Middle frontal gyrus (tissue), 1 donor: ENCODE data around the gene JMJD8.
"Not testable (repeated sequence)": the region's sequence is repeated elsewhere in the genome, so short reads cannot be mapped to it uniquely, and the experiment has no call there.

Experiments used
- DNase-seq: peaks from one replicate; pipeline ENCODE4 v3.0.0-alpha.2; 2015; ENCODE audit warnings: low spot score; ENCODE audit errors: extremely low spot score

JMJD8 gene

DNA sequence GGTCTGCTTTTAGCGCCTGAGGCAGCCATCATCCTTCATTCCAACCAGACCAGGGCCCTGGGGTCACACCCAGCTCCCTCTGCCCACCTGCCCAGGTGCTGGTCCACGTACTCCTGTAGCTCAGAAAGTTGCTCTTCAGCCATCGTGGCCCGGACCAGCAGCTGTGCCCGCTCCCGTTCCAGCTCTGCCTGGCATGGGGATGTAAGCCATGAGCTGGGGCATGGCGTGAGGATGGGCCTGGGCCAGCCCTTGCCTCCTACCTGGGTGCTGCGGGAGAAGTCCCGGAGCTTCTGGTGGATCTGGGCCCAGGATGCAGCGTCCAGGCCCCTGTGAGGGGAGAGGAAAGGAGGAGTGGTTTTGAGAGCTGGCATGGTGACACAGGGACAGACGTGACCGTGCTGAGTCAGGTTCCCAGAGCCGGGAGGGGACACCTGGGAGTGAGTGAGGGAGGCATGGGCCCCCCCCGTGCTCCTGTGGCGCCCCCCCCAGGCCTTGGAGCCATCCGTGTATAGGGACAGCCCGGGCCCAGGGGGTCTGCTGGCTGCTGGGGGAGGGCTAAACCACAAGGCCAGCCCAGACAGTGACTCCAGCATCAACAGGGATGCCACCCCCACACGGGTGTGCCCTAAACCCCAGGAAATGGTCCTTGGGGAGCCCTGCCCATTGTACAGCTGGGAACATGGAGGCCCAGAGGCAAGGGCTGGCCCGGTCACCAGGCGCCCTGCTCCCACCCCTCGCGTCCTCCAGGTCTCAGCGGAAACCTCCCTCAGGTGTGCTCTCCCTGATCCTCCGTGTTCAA is 38.9 kb upstream of the JMJD8 start:
- no peak for DNase-seq

DNA sequence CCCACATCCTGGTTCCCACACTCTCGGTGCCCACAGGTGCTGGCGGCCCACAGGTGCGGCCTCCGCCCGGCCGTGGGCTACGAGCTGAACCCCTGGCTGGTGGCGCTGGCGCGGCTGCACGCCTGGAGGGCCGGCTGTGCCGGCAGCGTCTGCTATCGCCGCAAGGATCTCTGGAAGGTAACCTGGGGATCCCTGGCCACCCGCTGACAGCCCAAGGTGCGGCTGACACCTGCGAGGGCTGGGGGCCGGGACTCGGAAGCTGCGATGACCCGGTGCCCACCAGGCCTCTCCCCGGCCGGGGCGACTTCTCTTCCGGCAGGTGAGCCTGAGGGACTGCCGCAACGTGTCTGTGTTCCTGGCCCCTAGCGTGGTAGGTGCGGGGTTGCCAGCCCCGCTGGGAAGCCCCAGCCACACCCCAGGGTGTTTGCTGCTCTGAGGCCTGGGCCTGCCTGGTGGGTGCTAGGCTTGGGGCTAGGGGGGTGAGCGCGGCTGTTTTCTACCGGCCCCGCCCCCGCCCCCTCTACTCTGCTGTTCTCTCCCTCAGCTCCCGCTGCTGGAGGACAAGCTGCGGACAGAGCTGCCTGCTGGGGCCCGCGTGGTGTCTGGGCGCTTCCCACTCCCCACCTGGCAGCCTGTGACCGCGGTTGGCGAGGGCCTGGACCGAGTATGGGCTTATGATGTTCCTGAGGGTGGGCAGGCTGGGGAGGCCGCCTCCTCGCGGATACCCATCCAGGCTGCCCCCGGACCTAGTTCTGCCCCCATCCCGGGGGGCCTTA is 37.8 kb upstream of the JMJD8 start:
- DNase-seq, result no peak

DNA sequence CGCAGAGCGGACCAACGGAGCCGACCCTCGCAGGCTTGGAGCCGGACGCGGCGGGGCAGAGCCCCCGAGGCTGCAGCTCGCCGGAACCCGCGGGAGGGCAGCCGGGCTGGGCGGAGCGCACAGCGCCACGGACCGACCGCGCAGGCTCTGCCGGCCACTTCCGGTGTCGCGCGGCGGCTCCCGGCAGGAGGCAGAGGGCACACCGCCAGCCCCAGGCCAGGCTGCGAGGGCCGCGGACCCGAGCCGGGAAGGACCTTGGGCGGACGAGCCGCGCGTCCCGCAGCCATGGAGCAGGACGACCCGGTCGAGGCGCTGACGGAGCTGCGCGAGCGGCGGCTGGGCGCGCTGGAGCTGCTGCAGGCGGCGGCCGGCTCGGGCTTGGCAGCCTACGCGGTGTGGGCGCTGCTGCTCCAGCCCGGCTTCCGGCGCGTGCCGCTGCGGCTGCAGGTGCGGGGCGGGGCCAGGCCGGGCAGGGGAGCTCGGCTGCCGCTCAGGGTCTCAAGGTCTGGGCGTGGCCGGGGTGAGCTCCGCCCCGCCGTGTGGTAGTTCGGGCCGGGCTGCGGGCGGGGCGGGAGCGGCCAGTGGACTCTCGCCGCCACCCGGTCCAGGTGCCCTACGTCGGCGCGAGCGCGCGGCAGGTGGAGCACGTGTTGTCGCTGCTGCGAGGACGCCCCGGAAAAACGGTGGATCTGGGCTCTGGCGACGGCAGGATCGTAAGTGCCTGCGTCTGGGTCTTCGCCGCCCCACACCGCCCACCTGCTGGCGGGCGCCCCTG is 37.0 kb upstream of the JMJD8 start, which contains the start of gene ANTKMT:
TSS of gene ANTKMT (plus strand) at position 157 of the 775 bp plus-strand sequence. CDS start at position 286, 129 bp downstream.
- DNase-seq, result peak; percentile 79

DNA sequence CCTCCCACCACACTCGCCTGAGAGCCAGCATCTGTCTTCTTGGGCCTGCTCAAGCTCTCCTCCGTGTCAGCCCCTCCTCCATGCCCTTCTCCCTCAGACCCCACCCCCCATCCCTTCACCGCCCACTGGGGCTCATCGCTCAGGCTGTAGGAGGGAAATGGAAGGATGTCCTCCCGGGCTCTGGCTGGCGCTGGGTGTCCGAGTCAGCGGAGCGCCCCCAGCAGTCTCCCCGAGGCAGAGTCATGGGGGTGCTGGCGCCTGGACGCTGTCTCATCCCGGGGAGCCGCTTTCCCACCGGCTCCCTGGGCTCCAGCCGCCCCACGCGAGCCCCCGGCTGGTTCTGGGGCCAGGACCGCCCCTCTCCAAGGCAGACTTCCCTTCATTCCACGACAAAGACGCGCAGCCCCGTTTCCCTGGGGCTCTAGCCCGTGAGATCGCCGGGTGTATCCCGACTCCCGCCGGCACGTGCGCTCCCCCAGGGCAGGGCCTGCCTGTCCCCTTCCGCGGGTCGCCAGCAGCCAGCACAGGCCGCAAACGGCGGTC is 36.4 kb upstream of the JMJD8 start:
- no peak for DNase-seq

DNA sequence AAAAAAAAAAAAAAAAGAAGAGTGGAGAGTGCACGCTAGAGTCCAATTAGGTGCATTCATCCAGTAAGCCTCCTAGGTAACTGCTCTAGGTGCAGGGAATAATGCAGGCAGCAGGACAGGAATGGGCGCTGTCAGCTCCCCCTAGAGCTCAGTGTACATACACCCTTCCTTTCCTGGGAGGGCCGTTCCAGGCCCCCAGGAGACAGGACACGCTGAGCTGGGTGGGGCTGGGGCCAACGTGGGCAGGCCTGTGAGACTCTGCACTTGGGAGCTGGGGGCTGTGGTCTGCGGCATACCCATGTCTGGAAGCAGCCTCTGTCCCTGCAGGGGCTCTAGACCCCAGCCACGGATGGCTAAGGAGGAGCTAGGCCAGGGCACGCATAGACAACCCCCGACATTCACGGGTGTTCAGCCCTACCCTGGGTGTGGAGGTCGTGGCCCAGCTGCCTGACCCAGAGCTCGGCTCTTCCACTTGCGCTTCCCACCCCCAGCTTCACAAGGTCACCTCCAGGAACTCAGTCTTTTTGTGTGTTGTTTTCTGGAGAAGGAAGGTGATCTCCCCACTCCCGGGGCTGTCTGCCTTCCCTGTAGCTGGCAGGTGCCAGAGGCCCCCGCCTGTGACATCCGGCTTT is 35.8 kb upstream of the JMJD8 start:
- no peak for DNase-seq

DNA sequence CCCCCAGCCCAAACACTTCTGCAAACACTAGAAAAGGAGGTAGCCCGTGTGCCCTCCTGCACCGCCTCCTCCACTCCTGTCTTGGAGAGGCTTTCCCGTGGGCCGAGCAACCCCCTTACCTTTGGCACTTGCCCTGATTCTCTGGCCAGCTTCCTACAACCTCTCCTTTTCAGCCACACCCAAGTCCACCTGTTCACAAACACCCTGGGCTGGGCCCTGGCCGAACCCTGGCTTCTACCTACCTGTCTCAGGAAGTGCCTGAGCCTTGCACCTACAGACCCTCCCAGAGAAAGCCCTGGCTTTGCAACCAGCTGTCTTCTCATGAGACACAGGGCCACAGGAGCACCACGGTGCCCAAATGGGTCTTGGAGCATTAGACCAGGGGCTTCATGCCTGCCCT is 34.8 kb upstream of the JMJD8 start:
- no peak for DNase-seq

DNA sequence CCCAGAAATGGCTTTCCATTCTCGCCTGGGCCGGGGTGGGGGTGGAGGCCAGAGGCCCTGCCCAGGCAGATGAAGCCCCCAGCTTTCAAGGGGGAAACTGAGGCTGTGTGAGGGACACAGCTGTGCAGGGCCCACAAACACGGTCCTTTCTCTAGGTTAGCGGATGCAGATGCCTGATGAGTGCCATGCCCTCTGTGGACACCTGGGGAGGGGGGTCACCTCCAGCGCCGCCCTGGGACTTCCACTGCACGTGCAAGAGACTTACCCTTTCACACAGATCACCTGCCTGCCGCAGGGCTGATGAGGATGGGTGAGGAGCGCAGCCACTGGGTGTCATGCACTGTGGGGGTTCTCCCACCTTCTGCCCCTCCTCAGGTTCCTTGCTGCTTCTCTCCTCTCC is 34.3 kb upstream of the JMJD8 start:
- DNase-seq, result no peak

DNA sequence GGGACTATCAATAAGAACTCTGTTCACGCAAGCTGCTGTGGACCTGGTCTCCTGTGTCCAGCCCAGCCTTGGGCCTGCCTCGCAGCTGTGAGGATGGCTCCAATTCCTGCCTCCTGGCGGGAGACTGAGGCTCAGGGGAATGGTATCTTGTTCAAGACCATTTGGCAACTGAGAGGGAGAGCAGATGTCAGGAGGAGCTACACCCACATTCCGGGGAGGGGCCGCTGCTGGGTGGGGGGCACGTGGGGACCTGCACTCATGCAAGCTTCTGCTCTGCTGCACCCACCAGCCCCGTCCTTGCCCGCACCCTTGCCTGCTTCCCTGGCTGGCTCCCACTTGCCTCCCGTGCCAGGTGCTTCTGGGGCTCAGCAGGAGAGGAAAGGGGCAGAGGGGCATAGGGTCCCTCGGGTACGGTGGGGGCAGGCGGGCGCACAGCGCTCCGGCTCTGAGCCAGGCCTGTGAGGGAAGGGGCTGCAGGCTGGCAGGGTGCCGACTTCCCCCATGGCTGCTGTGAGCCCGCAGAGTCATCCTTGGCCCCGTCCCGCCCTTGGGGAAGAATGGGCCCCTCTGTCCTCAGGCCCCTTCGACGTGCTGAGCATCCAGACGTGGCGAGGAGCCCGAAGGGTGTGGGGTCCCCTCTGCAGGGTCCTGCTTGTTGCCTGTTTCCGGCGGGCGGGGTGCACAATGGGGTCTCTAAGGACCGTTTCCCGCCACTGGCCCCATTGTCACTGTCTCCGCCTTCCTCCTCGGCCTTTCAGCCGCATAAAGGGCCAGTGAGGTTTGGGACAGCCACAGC is 33.5 kb upstream of the JMJD8 start:
- DNase-seq, result no peak

DNA sequence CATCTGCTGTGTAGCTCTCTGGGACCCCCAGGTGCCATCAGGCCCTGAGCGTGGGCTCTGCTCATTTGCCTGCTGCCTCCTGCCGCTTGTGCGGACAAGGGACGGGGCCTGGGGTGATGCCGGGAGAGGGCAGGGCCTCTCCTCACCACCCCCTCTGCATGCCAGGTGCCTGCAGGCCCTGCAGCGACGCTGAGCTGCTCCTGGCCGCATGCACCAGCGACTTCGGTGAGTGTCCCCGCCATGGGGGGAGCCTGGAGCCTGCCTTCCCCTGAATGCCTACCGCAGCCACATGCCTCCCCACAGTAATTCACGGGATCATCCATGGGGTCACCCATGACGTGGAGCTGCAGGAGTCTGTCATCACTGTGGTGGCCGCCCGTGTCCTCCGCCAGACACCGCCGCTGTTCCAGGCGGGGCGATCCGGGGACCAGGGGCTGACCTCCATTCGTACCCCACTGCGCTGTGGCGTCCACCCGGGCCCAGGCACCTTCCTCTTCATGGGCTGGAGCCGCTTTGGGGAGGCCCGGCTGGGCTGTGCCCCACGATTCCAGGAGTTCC is 32.7 kb upstream of the JMJD8 start:
- DNase-seq, result no peak

DNA sequence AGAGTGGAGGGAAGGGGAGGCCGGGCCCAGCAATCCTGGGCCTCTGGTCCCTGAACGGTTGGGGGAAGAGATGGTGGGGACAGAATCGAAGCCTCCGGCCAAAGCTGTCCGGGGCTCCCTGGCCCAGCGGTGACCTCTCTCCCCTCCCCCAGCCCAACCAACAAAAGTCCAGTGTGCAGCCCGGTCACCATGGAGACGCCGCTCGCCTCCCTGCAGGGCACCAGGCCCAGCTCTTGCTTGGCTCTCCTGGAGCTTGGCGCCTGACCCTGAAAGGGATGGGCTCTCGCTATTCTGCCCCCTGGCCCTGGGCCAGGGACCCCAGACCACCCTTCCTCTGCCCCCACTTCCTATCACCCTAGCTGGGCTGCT is 32.0 kb upstream of the JMJD8 start:
- peak; percentile 66 for DNase-seq

DNA sequence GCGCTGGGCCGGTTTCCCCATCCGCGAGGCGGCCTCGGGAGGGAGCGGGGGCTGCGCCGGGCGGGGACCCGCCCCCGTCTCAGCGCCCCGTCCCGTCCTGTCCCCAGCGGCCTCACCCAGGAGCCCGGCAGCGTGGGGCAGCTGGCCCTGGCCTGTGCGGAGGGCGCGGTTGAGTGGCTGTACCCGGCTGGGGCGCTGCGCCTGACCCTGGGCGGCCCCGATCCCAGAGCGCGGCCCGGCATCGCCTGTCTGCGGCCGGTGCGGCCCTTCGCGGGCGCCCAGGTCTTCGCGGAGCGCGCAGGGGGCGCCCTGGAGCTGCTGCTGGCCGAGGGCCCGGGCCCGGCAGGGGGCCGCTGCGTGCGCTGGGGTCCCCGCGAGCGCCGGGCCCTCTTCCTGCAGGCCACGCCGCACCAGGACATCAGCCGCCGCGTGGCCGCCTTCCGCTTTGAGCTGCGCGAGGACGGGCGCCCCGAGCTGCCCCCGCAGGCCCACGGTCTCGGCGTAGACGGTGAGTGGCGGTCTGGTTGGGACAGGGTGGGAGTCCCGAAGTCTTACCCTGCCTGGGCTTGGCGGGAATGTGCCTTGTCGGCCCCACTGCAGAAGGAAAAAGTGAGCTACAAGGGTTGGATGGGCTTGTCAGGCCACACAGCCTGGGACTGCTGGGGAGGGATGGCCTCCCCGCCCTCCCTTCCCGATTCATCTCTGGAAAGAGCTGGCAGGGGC is 31.5 kb upstream of the JMJD8 start:
- DNase-seq, result no peak

DNA sequence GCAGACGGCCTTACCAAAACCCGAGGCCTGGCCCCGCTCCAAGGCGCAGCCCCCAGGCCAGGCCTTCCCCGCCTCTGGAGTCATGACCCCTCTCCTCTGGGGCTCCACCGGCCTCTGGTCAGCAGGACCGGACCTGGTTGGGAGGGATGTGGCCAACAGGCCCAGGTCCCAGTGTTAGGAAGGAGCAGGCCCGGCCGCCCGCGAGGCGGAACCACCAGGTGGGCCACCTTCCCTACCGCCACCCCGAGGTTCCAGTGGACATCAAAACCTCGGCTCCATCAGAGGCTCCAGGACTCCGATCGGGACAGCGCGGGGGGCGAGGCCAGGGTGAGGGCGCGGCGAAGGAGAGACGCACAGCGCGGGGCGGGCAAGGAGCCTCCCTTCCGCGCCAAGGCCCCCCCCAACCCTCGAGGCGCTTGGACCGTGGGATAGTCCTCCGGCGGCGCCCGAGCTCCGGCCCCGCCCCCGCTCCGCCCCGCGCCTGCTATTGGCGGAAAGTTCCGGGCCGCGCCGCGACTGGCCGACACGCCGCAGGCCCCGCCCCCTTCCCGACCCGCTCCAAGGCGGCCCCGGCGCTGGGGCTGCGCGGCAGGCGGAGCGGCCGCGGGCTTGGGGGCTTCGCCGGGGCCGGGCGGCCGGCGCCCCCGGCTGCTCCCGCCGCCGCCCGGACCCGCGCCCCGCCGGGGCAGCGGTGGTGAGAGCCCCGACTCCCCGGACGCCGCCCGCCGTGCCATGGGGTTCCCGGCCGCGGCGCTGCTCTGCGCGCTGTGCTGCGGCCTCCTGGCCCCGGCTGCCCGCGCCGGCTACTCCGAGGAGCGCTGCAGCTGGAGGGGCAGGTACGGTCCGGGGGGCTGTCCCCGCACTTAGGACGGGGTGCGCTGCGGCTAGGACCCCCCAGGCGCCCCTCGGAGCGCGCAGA is 30.7 kb upstream of the JMJD8 start, which contains the start of gene METRN:
TSS of gene METRN (plus strand) at position 561 of the 919 bp plus-strand sequence. CDS start at position 733, 172 bp downstream.
- DNase-seq, result peak; percentile 80

DNA sequence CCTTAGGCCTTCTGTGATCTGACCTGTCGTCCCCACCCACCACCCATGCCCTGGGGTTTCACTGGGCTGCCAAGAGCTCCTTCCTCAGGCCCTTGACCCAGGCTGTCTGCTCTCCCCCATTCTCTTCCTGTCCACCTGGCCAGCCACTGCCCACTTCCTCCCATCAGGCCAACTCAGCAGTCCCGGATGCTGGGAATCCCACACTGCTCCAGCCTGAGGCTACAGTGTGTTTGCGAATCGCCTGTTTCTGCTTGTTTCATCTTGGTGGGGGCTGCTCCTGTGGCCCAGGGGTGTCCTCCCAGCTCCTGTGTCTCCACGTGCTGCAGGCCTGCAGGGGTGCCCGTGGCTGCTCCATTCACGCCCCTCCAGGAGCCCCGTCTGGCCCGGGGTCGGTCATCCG is 29.9 kb upstream of the JMJD8 start:
- no peak for DNase-seq

DNA sequence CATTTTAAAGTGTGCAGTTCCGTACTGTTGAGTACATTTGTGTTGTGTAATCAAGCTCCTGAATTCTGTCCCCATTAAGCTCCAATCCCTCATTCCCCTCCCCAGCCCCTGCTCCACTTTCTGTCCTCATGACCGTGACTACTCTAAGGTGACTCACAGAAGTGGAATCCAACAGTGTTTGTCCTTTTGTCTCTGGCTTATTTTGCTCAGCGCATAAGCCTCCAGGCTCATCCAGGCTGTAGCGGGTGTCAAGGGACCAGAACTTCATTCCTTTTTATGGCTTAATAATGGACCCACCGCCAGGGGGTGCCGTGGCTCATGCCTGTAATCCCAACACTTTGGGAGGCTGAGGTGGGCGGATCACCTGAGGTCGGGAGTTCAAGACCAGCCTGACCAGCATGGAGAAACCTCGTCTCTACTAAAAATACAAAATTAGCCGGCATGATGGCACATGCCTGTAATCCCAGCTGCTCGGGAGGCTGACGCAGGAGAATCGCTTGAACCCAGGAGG is 28.7 kb upstream of the JMJD8 start:
- DNase-seq, result not testable (repeated sequence)

DNA sequence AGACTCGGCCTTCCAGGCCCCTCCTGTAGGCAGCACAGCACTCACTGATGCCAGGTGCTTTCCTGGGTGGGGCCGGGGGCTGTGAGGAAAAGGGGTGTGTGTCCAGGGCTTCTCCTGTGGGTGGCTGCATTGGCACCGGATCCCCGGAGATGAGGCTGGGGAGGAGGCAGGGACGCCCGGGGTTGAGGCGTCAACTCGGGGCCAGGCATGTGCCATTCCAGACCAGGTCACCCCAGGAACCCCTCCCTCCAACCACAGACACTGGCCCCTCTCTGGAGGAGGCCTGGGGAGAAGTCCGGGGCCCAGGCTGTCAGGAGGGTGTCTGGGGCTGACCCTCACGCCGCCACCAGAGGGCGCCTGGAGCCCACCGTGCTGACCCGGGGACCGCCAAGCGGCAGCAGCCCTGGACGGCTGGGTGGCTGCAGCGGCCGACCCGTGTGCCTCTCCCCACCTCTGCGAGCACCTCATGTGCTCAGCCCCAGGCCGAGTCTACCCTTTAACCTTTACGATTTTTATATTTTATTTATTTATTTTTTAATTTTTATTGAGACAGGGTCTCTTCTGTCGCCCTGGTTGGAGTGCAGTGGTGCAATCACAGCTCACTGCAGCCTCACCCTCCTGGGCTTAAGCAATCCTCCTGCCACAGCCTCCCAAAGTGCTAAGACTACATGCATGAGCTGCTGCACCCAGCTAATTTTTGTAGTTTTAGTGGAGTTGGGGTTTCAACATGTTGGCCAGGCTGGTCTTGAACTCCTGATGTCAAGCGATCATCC is 27.6 kb upstream of the JMJD8 start:
- no peak for DNase-seq

DNA sequence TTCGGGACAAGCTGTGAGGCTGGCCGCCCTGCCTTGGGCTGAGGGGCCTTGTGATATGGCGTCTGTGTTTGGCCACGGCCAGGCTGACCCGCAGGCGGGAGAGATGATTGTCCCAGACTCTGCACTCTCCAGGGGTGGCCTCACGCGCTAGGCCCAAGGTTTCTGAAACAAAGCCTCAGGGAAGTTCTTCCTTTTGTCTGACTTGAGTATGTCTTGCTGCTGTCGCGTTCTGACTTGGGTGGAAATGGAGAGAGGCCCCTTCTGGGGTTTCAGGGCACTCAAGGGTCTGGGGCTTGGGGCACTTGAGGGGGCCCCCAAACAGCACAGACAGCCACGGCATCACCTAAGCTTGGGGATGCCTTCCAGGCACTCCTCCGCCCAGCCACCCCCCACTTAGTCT is 26.9 kb upstream of the JMJD8 start:
- DNase-seq, result no peak

DNA sequence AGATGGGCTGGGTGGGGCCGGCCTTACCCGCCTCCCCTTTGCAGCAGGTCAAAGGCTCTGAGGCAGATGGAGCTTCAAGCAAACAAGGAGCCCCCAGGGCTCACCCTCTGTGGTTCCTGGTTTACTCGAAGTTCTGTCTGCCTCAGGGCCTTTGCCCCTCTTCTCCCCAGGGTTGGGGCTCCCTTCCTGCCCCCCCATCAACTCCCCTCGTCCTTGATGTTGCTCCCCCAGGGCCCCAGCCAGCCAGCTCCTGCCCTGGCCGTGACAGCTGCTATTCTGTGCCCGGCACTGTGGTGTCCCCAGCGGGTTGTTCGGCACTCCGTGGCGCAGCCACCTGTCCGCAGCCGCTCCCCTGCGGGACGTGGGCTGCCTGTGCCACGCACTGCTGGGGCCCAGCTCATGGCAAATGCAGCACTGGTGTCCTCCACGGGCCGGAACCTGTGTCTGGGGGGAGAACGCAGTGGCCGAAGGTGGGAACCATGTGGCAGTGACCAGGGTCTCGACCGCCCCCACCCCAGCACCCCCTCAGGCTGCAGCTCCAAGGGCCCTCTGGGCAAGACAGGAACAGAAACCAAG is 26.5 kb upstream of the JMJD8 start:
- DNase-seq, result no peak
